ENCODE results near the gene ZPBP2. TPM values are rescaled to one million over a fixed set of nuclear protein-coding genes. Genes with fewer than 3 reads are reported as not detected.
"Not testable (repeated sequence)": the region's sequence is repeated elsewhere in the genome, so short reads cannot be mapped to it uniquely, and the experiment has no call there.

The ZPBP2 gene
- total RNA-seq, 1 donor: not detected

DNA sequence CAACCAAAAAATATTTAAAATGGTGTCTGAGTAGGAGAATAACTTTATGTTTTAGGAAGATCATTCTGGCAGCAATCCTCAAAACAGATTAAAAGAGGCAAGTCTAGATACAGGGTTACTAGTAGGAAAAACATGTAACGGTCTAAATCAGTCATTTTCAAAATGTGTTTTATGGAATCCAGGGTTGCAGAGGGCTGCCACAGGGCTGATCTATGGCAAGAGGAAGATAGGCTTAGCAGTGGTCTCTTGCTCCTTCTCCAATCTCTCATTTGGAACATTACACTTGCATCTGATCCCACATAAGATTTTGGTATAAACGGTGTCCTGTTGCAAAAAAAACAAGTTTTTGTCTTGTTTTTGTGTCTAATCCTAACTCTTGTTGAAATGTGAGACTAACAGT, 13.1 kb upstream of the ZPBP2 start:
- TF ChIP-seq, protein P1, sequence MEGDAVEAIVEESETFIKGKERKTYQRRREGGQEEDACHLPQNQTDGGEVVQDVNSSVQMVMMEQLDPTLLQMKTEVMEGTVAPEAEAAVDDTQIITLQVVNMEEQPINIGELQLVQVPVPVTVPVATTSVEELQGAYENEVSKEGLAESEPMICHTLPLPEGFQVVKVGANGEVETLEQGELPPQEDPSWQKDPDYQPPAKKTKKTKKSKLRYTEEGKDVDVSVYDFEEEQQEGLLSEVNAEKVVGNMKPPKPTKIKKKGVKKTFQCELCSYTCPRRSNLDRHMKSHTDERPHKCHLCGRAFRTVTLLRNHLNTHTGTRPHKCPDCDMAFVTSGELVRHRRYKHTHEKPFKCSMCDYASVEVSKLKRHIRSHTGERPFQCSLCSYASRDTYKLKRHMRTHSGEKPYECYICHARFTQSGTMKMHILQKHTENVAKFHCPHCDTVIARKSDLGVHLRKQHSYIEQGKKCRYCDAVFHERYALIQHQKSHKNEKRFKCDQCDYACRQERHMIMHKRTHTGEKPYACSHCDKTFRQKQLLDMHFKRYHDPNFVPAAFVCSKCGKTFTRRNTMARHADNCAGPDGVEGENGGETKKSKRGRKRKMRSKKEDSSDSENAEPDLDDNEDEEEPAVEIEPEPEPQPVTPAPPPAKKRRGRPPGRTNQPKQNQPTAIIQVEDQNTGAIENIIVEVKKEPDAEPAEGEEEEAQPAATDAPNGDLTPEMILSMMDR (IDR thresholded peaks at IDR 0.05; ENCODE audit: insufficient read depth, low read length): no peak
- DNase-seq (ENCODE audit: low read depth): no peak
- no peak overlapping the region for H3K4me3 ChIP-seq (ENCODE audit: low read depth, low read length)

DNA sequence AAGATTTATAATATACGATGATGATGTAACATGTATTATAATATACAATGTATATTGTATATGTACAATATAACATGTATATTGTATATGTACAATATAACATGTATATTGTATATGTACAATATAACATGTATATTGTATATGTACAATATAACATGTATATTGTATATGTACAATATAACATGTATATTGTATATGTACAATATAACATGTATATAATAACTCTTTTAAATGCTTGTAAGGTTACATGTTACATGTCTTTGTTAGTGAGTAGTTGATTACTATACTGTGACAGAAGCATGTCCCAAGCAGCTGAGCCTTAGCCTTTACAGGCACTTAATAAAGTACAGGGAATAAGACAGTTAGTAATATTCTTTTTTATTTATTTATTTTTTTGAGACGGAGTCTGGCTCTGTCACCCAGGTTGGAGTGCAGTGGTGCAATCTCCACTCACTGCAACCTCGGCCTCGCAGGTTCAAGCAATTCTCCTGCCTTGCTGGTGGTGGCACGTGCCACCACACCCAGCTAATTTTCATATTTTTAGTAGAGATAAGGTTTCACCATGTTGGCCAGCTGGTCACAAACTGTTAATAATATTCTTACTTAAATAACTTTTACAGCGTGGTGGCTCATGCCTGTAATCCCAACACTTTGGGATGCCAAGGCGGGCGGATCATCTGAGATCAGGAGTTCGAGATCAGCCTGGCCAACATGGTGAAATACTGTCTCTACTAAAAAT, 11.9 kb upstream of the ZPBP2 start:
- DNase-seq (ENCODE audit: low read depth); H3K4me3 ChIP-seq (ENCODE audit: low read depth, low read length): not testable (repeated sequence)

DNA sequence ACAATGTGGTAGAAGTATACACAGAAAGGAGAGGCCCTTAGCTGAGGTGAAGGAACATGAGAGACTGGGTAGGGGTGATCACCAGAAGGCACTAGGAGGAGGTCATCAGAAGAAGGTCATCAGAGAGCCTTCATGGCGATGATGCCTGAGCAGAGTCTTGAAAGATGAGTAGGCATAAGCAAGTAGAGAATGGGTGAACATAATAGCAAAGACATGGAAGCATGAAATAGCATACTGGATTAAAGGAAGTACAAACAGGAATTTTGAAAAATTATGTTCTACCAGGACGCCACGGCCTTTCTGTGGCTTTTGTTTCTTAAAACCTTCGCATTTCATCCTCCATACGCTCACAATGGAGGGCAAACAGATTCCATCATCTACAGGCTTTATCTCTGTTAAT, 6.8 kb upstream of the ZPBP2 start:
- no peak overlapping the region for H3K4me3 ChIP-seq (ENCODE audit: low read depth, low read length)
- TF ChIP-seq, protein P1 (IDR thresholded peaks at IDR 0.05; ENCODE audit: insufficient read depth, low read length): no peak
- no peak for DNase-seq (ENCODE audit: low read depth)

DNA sequence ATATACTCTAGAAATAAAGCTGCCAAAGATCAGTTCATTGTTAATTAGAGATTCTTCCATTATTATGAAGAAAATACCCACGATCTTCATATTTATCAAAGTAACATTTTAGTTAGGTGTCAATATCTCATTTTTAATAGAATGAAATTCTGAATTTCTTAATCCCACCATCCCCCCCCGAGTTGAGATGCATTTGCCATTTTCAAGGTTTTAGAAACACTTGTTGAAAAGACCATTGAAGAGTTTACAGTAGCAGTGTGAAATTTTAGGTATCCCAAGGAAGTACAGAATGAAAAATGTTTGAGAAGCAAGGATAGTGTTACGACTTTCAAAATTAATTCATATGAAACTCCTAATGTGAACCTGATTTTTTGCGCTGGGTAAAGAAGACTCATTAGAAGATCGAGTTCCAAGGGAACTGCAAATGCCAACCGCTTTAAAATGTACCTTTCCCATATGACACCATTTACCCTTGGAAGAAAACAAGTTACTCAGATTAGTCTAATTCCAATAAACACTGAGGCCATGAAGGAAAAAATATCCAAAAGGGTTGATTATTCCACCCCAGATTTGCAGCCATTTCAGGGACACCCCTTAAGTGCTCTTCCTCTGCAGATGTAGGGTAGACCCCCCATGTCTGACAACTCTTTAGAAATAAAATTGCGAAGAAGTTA, 4.6 kb upstream of the ZPBP2 start:
- no peak overlapping the region for H3K4me3 ChIP-seq (ENCODE audit: low read depth, low read length)
- TF ChIP-seq, protein P1 (IDR thresholded peaks at IDR 0.05; ENCODE audit: insufficient read depth, low read length): no peak
- DNase-seq (ENCODE audit: low read depth): no peak

DNA sequence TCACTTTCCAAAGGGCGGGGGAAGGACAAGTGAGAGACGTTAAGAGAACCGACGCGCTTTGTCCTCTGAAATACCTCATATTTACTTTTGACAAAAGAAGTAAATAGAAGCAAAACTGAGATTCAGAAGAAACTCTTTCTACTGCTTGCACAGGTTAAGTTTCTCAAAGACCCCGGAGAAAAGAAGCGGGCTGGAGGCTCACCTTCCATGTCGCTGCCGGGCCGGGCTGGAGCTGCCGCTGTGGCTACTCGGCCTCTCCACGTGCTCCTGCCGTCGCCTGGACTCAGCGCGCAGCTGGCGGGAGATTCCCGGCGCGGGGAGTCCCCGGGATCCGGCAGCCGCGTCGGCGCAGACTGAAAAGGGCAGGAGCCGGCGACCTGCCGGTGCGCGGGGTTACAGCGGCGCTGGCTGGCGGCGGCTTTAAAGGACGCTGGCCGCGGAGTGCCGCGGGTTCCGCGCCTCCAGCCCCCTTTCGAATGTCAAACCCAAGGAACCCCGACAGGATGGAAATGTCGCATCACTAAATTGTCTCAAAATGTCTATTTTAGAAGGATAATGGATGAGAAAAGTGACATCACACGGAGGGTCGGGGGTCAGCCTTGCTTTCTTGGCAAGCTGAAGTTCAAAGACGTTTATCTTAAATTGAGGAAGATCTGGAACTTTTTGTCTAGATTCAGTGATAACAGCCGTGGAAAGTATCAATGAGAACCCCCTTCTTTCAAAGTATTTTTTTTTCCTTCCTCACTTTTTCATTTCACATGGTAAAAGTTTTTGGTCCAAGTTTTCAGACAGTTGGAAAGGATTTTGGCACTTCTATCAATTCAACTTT, 3.9 kb upstream of the ZPBP2 start, which contains the start of gene IKZF3:
TSS of gene IKZF3 (minus strand) at position 395 of the 829 bp plus-strand sequence. CDS start at position 209, 186 bp downstream.
- no peak for DNase-seq (ENCODE audit: low read depth)
- H3K4me3 ChIP-seq (ENCODE audit: low read depth, low read length): no peak within 1 kb of the TSS

DNA sequence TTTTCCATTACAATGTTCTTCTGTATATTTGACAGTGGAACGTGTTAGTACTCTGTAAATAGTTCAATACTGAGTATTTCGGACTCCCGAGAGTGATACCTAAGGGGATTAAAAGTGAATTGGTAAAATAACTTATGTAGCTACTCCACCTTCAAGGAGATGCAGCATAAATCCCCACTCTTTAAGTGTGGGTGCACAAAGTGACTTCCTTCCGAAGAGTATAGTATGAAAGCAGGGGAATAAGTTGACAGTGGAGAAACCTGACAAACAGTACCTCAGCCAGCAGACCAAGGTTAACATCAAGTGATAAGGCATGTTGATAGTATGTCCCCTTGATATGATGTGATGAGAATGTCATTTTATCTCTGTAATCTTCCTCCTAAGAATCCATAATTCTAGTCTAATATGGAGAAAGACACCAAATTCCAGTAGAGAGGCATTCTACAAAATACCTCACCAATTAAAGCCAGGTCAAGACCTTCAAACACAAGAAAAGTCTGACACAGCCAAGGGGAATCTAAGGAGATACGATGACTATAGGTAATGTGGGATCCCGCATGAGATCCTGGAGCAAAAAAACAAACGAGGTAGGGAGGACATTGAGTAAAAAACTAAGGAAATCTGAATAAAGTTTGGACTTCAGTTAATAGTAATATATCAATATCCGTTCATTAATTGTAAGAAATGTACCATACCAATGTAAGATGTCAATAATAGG, 1.8 kb upstream of the ZPBP2 start:
- TF ChIP-seq, protein P1 (IDR thresholded peaks at IDR 0.05; ENCODE audit: insufficient read depth, low read length): no peak
- no peak for DNase-seq (ENCODE audit: low read depth)
- H3K4me3 ChIP-seq (ENCODE audit: low read depth, low read length): no peak overlapping the region

More for the DNA sequence above, 3.9 kb upstream of the ZPBP2 start, which contains the start of gene IKZF3:
- TF ChIP-seq, protein P1 (IDR thresholded peaks at IDR 0.05; ENCODE audit: insufficient read depth, low read length): no peak
